ENCODE measurements around the gene GTPBP10.

- no peak for TF ChIP-seq CTCF (IDR thresholded peaks at IDR 0.05; ENCODE audit: borderline replicate concordance, extremely low read depth, low read length, poor library complexity, severe bottlenecking)
- TF ChIP-seq EZH2 (IDR thresholded peaks at IDR 0.05; ENCODE audit: borderline replicate concordance, low read depth, low read length, severe bottlenecking) = no peak
These were observed 61.6 kb downstream of the GTPBP10 start for GRCh38 chr7:90408142-90408541.
